Measurements from ENCODE around the gene SMAD7.

The SMAD7 gene

DNA sequence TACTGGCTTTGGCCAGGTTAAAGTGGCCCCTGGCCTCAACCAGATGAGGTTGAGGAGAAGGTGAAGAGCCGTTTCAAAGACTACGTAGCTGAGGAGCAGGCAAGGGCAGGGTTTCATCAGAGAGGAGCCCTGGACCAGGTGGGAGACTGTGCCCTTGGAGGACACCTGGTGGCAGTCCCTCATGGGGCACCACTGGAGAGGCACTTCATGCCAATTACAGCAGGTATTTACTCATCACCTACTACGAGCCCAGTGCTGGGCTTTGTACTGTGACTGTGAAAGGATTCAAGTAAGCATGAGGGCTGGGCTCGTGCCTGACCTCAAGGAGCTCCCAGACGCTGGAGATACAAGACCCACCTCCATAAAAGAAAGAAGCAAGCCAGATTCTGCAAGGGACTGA lies 37.6 kb downstream of the SMAD7 start:
- DNase-seq, result no peak

DNA sequence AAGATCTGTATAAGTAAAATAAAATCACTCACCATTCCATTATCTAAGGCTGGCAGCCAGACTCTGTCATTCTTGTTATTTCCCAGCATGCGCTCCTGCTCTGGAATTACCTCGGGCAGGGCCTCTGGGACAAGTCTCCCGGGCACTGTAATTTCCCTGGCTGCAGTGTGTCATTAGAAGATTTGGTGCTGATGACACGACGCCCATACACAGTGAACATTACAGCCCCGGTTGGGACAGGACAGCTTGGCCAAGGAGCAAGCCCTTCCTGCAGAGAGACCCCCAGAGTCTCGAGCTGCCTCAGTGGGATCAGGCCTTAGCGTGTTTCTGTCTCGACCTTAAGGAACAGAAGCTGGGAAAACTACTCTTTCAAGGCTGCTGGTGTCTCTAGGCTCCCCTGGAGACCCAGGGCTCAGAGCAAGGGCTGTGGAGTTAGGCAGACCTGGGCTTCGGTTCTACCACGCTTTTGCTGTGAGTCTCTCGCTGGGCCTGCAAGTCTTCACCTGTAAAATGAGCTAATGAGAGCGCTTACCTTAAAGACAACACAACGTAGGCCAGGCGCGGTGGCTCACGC lies 39.7 kb downstream of the SMAD7 start:
- DNase-seq, result no peak

DNA sequence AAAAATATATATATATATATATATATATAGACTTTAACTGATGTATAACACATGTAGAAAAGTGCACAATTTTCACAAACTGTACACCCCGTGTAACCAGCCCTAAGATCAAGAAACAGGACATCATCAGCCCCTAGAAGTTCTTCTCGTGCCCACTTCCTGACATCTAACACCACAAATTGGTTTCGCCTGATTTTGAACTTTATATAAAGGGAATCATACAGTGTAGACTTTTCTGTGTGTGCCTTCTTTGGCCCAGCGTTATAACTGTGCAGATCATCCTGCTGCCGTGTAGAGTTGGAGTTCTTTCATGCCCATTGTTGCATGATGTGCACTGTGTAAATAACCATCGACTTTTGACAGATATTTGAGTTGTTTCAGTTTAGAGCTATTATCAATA lies 41.0 kb downstream of the SMAD7 start:
- DNase-seq, result no peak

DNA sequence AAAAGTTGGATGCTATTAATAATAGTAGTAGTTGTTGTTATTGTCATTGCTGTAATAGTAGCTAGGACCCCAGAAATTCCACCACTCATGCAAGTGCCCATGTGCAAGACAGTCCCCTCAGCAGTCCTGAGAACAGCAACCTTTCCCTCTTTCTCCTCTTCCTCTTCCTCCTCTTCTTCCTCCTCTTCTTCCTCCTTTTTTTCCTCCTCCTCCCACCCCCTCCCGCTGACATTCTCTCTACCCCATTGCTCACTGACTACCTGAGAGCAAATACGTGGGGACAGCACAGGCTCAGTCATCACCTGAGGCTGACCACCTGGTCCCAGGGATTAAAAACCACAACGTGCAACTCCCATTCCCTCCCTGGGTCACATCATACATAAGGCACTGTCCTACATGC lies 41.8 kb downstream of the SMAD7 start:
- DNase-seq, result no peak

DNA sequence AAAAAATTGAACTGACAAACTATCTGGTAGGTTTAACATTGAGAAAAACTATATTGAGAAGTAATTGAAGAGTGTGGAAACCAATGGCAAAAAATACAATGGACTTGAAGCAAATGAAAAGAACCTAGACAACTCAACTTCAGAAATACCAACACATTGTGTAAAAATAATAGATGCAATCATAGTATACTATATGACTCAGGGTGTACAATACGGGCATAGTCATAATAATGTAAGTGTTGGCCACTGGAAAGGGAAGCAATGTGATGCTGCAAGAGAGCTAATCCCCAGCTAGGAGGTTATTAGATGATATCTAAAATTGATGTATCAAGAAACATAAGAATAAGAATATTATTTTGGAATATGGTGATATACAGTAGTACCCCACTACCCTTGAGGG lies 45.3 kb downstream of the SMAD7 start:
- DNase-seq, result no peak

DNA sequence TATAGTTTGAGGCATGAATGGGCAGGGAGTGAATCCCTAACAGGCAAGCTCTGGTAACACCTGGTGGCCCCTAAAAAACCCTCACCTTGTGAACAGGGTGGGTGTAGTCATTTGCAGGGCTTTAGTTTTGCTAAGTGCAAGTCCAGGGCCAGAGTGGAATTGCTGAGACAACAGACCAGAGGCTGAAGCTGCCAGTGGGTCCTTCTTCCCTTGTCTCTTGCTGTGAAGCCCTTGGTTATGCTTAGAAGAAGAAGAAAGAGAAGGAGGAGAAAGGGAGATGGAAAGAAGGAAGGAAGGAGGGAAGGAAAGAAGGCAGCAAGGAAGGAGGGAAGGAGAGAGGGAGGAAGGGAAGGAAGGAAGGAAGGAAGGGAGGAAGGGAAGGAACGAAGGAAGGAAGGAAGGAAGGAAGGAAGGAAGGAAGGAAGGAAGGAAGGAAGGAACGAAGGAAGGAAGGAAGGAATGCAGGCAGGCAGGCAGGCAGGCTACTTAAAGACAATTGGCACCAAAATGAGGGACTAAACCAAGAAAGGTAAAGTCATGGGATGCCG lies 45.8 kb downstream of the SMAD7 start:
- no peak for DNase-seq

DNA sequence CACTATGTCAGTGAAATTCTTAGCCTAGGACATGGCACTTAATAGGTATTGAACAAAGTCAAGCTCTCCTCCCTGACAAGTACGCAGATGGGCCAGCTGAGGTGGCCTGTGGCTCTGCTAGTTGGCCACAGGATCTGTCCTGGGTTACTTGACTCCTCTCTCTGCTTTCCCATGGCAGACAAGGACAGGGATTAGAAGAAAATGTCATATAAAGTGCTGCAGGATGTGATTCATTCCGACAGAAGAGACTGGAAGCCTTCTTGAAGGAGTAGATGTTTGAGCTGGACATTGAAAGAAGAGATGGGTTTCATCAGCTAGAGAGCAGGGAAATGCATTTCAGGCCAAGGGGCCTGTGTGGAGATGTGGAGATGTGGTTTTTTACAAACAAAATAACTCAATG lies 46.7 kb downstream of the SMAD7 start:
- no peak for DNase-seq

DNA sequence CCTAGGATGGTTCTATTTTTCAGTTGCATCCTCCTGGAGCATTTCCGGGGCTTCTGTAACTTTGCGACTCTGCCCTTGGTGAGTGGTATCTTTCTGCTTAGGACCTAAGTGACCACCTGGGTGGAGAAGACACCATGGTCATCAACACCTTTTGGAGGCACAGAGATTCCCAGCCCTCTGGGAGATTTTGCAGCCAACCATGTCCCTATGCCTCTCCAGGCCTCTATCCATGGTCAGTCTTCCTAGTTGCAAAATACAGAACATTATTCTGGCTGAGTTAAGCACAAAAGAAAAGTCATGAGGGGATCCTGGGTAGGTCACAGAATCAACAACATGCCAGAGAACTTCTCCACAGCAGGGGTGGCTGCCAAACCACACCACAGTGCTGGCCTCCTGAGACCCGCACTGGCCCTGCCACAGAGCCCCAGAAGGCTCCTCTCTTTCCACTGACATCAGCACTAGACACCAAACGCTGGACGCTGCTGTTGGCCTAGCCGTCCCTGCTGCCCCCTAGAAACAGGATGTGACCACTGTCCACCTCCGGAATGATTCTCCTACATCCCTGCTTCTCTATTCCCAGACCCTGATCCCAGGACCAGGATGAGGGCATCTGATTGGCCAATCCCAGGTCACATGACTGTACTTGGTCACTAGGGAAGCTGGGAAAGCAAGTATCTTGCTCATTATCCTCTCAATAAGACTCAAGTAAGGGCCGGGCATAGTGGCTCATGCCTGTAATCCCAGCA lies 47.7 kb downstream of the SMAD7 start:
- no peak for DNase-seq

DNA sequence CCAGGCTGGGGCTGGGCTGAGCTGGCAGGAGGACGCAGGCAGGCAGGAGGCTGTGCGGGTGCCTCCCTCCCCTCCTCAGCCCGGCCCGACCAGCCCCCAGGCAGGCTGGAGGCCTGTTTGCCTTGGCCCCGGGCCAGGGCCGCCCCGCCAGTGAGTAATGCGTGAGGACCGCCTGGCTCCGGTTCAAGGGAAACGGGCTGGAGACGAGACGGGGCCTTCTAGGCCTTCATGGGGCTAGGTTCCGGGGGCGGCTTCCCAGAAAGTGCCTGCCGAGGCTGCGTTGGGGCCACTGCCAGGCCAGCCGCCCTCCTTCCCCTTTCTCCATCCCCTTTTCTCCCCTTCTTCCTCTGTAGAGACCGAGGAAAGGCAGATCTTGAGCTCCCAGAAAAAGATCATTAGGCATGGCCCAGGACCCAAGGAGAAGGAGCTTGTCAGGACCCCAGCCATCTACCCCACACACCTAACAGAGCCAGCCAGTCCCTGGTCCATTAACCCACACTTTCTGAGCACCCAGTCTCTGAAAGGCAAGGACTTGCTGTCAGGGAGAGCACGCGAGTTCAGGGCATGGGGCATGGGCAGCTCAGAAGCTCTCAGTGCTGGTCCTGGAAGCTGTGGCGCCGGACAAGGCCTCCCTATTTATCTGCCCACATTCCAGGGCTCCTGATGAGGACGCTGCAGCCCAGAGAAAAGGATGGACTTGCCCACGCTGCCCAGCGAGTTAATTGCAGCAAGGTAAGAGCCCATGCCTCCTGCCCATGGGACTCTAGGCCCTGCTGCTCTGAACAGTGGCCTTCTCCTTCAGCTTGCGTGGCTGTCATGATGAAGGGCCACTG lies 48.5 kb downstream of the SMAD7 start:
- DNase-seq, result peak; percentile 32

DNA sequence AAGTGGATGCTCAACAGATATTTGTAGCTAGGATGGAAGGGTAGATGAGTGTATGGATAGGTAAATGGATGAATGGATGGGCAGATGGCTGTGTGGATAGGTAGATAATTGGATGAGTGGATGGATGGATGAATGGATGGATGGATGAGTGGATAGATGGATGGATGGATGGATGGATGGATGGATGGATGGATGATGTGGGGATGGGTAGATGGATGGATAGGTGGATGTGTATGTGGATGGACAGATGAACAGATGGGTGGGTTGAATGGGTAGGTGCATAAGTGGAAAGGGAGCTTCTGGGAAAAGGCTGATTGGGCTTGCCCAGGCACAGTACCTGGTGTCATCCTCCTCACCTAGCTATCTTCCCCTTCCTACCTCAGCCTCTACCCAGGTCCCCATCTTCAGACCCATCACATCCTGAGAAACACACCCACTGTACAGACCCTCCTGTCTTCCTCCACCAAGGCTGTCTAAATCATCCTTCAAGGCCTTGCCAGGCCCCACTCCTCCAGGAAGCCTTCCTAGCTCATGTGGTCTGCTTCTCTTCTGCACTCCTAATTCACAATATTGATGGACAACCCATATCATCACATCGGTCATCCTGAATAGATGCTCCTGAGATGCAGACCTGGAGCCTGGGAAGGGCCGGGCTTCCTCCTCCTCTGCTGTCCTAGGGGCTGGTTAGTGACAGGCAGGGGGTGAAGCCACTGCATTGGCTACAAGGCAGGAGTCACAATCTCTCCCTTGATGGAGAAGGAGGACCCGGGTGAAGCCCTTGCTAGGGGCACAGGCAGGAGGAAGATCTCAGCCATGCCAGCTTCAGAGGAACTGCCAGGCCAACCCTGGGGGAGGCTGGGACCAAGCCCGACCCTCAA lies 49.4 kb downstream of the SMAD7 start:
- no peak for DNase-seq

DNA sequence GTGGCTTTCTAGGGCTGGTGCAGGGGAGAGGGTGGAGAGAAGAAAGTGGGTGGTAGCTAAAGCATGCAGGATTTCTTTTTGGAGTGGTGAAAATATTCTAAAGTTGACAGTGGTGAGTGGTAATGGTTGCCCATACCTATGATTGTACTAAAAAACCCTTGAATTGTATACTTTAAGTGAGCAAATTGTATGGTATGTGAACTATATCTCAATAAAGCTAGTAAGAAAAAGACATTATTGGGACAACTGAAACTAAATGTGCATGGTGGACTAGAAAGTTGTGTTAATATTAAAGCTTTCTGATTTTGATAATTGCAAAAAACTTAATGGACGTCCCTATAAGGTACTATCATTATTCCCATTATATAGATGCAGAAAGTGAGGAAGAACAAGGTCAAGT lies 50.3 kb downstream of the SMAD7 start:
- DNase-seq, result no peak

DNA sequence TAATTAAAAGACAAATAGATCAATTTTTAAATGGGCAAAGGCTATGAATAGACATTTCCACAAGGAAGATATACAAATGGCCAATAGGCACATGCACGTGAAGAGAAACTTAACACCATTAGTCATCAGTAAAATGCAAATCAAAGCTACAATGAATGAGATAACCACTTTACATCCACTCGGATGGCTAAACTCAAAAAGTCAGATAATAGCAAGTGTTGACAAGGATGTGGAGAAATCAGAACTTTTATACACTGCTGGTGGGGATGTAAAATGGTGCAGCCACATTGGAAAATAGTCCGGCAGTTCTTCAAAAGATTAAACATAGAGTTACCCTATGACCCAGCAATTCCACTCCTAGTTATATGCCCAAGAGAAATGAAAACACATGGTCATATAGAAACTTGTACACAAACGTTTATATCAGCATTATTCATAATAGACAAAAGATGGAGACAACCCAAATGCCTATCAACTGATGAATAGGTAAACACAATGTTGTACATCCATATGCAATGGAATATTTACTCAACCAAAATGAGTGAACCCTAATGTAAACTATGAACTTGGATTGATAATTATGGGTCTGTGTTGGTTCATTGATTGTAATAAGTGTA lies 51.1 kb downstream of the SMAD7 start:
- no peak for DNase-seq

DNA sequence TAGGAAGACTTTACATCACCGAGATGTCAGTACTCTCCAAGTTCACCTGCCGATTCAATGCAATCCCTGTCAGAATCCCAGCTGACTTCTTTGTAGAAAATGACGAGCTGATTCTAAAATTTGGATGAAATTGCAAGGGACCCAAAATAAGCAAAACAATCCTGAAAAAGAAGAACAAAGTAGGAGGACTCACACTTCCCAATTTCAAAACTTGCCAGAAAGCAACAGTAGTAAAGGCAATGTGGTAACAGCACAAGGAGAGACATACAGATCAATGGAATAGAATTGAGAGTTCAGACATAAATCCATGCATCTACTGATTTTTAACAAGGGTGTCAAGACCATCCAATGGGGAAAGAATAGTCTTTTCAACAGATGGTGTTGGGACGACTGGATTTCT lies 52.2 kb downstream of the SMAD7 start:
- no peak for DNase-seq

DNA sequence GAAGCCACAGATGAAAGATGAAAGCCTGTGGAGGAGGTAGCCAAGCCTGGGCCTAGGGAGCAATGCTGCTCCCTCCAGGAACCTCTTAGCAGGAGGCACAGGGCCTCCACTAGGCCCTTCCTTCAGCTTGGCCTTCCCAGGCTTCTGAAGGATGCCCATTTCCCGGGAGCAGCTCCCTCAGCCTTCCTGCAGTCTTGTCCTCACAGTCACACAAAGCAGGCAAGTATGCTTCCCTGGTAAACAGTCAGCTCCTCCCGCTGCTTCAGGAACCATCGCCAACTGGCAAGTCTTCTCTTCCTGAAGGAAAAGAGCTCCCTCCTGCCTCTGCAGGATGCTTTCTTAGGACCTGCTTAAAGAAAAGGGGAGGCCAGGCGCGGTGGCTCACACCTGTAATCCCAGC lies 53.2 kb downstream of the SMAD7 start:
- no peak for DNase-seq

DNA sequence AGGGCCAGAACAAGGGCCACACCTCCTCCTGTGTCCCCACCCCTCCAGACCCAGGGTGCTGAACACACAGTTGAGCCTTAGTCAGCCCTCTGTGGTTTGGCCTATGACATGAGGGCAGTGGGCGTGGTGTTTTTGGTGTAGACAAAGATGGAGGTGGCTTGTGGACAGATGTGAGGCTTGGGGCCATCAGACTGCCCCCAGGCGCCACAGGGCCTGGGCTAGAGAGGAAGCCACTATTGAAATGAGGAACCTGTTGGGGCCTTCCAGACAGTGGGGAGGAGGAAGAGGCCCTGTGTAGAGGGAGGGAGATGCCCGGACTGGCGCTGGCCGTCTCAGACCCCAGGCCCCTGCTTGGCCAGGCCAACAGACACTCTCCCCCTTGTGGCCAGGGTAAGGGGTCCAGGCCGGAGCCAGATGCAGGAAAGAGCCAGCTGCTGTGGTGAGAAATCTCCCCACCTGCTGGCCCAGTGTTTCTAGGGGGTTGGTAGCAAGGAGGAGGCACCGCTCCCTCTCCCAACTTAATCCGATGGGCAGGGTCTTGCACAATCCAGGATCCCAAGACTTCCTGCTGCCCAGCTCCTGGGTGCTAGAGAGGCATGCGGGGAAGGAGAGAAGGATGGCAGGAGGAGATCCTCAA lies 53.8 kb downstream of the SMAD7 start:
- no peak for DNase-seq

DNA sequence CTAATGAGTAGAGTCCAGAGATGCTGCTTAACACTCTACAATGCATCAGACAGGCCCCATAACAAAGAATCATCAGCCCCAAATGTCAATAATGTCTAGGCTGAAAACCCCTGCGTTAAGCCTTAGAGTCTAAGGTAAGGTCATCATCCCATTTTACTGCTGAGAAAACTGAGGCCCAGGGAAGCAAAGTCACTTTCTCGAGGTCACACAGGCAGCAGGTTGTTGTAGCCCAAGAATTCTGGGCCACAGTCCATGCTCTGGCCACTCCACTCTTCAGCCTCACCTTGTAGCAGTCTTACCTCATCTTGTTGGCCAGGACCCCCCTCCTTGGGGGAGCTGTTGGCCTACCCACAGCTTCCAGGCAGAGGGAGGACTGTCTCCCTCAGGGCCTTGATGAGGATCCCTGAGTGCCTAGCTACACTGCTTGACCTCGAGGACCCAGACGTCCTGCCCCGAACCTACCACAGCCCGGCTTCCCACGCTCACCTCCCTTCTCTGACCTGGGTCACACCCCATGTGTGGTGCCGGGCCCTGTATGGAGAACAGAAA lies 54.4 kb downstream of the SMAD7 start:
- DNase-seq, result no peak

DNA sequence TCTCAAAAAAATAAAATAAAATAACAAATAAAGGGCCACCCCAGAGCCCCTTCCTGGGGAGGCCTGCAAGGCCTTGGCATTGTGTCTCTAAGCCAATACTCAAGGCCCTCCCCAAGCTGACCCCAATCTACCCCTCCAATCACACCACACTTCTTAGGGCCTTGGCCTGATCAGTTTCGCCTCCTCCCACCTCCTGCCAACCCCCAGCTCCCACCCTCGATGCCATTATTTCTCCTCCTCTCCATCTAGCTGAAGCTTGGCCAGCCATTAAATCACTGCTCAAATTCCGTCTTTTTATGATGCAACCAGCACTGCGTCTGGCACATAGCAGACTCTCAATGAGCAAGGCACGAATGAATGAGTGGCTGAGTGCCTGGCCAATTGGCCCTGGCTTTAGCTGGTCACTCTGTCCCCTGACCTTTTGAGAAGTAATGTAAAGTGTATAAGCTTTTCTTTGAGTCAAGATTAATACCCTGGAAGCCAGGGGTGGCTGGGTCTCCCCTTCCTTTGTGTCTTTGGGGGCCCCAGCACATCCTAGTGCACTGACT lies 55.9 kb downstream of the SMAD7 start:
- no peak for DNase-seq

DNA sequence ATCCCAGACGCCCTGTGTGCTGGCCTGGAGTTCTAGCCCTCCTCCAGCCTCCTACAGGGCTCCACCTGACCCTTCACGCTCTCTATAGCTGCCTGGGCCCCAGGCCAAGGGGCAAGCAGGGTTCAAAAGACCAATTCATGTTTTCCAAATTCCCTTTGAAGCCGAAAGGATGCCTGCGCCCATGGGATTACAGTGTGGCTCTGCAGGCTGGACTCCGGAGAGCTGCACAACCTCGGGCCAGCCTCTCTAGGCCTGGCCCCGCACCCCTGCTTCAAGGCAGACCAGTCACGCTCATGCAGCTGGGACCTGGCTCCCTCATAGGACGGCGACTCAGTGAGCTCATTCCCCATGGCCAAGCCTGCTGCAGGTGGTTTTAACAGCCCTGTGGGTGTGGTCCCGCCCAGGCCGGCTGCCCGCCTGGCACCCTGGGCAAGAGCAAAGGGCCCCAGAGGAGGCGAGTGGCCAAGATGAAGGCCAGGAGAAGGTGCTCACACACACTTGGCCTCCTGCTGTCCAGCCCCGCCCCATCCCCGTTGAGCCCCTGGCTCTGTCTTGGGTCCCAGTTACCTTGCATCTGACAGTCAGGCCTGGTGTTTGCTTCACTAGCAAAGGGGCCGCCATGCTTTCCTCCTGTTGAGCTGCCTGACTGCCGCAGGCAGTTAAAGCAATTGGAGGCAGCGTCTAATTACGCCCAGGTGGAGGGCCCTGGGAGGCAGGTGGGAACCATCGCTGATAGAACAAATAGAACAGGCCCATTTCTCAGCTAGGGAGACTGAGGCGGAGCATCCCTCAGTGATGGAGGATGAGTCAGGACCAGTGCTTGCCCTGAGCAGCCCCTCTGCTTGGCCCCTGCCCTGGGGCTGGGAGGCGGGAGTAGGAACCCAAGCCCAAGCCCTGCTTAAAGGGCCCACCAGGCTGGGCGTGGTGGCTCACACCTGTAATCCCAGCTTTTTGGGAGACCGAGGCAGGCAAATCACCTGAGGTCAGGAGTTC lies 56.9 kb downstream of the SMAD7 start:
- DNase-seq, result no peak

DNA sequence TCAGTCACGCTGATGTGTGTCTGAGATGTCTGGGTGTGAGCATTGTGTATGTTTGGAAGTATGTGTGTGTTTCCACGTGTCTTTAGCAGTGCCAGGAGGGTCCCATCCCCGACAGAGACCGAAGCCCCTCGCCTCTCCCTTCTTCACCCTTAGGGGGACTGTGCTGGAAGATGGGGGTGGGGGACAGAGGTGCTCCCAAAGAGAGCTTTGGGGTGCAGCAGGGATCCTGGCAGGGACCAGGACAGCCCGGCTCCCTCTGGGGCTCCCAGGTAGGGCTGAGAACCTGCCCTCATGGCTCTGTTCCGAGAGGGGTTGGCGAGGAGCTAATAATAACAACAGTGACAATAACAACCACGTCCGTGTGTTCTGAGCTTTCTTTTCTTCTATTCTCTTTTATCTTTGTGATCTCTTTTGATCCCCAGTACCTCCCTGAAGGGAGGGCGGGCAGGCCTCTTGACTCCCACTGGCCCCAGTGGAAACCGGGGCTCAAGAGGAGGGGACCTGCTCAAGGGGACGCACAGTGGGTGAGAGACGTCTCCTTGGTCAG lies 57.6 kb downstream of the SMAD7 start:
- no peak for DNase-seq
